ENCODE results near the gene TTLL12. TPM values are rescaled to one million over a fixed set of nuclear protein-coding genes. Genes with fewer than 3 reads are reported as not detected.

The TTLL12 gene
- total and polyA plus RNA-seq, 2 of the 8 experiments (the other 6 are each of a cell fraction or from before 2014, with no cell fraction given): 101 to 124 TPM

DNA sequence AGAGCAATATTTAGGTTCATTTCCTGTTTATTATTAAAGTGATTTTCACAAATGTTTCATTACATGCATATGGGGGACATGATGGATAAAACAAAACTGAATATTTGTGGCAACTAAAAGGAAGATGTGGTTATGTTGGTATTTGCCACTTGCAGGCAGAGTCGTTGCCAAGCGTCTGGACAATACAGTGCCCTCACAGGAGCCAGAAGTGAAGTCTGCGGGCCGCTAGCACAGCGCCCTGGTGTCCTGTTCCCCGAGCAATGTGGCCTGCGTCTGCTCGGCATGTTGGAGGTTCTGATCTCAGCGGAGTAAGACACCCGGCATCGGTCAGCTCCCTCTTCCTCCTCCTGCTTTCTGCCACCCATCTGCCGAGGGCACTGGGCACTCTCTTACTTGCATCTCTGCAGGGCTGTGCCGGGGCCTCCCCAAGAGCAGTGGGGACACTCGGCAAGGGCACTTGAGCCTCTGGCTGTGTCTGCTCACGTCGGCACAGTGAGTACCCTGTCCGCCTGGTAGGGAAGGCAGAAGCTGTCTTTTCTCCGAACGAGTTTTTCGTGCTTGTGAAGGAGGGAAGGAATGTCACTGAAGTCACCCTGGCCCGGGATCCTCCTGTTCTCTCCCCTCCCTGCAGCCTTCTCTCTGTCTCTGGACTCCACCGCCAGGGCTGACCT is 10.5 kb upstream of the TTLL12 start:
- H3K56ac ChIP-seq (replicated peaks; ENCODE audit: insufficient read length, low read depth, low read length): no peak overlapping the region
- no peak overlapping the region for H2BK12ac ChIP-seq (ENCODE audit: low read depth, low read length)
- ChIA-PET CTCF (ENCODE audit: partially characterized antibody) (interaction anchor here (0.7 to 2.5 kb wide), 4 partner anchors 9 to 30 kb away, joined by 3 to 17 read pairs (median 7); no protein-coding TSS in a partner anchor), POLR2A (ENCODE audit: partially characterized antibody) (interaction anchor here (0.7 to 2.5 kb wide), 3 partner anchors 10 to 13 kb away, joined by 3 to 14 read pairs (median 3); no protein-coding TSS in a partner anchor)
- no peak overlapping the region for H4K5ac ChIP-seq (ENCODE audit: insufficient read length, low read depth, low read length)
- DNase-seq (ENCODE audit: low read depth in 1 of 2, low spot score in 2 of 2) (no peak), FAIRE-seq (no peak)
- no peak overlapping the region for H2AFZ ChIP-seq (ENCODE audit: low read length)
- H4K20me1 ChIP-seq (replicated peaks in 1 of 2; ENCODE audit: control insufficient read depth in 1 of 2, insufficient read depth in 2 of 2, low read length in 2 of 2): no peaks in the 10 kb centered on the region
- H3K4me1 ChIP-seq (replicated peaks in 1 of 4; ENCODE audit: control insufficient read depth in 3 of 4, insufficient read depth in 4 of 4, low read length in 3 of 4): no peaks in the 10 kb centered on the region
- no peak overlapping the region for H2BK5ac ChIP-seq (ENCODE audit: low read depth, low read length)
- H3K18ac ChIP-seq (ENCODE audit: extremely low read depth, low read length): no peak overlapping the region
- H3K27ac ChIP-seq (ENCODE audit: low read depth, low read length): no peak overlapping the region
- no peak overlapping the region for H2BK20ac ChIP-seq (ENCODE audit: low read length)
- H3K4ac ChIP-seq (replicated peaks; ENCODE audit: insufficient read length, low read depth, low read length): no peak overlapping the region
- H4K91ac ChIP-seq (replicated peaks; ENCODE audit: insufficient read length, low read length): no peak overlapping the region
- H3K9ac ChIP-seq (replicated peaks in 1 of 4; ENCODE audit: extremely low read depth in 1 of 4, low read depth in 3 of 4, low read length in 3 of 4): no peak overlapping the region
- no peak overlapping the region for H3K14ac ChIP-seq (ENCODE audit: insufficient read length)
- WGBS, 2 experiments (ENCODE audit: extremely low coverage in 1 of 2, insufficient coverage in 1 of 2, insufficient read length in 1 of 2, insufficient replicate concordance in 2 of 2, low coverage in 1 of 2, low lambda C conversion rate in 2 of 2, missing lambda C conversion rate in 1 of 2): 88% methylated on average over 18 of the region's 22 CpGs; no CpG with 5 or more reads in 1 of the 2 experiments
- H4K8ac ChIP-seq (ENCODE audit: extremely low read depth, insufficient read depth, low read length): no peak overlapping the region
- no peaks in the 10 kb centered on the region for H3K27me3 ChIP-seq (replicated peaks in 1 of 4; ENCODE audit: control insufficient read depth in 3 of 4, extremely low read depth in 1 of 4, insufficient read depth in 3 of 4, low read length in 3 of 4)
- H3K79me2 ChIP-seq (ENCODE audit: control insufficient read depth in 1 of 2, insufficient read depth in 2 of 2, low read length in 2 of 2): no peaks in the 10 kb centered on the region
- H2BK120ac ChIP-seq (replicated peaks; ENCODE audit: low read depth, low read length): no peak overlapping the region
- no peak overlapping the region for H2AK5ac ChIP-seq (ENCODE audit: low read depth, low read length)
- no peak overlapping the region for H3K23ac ChIP-seq (ENCODE audit: insufficient read length)
- H3K36me3 ChIP-seq (ENCODE audit: control insufficient read depth in 2 of 4, insufficient read depth in 4 of 4, low read length in 3 of 4): no peaks in the 10 kb centered on the region
- no peak overlapping the region for H2BK15ac ChIP-seq (ENCODE audit: low read length)
- no peaks in the 10 kb centered on the region for H3K9me3 ChIP-seq (ENCODE audit: insufficient read depth in 2 of 2, low read depth in 1 of 2, low read length in 1 of 2)
- no peaks in the 10 kb centered on the region for H3K23me2 ChIP-seq (ENCODE audit: low read depth, low read length)
- no peak overlapping the region for H3K4me3 ChIP-seq (ENCODE audit: extremely low read depth in 1 of 4, insufficient read depth in 2 of 4, low read depth in 3 of 4, low read length in 4 of 4)
- no peaks in the 10 kb centered on the region for H3K79me1 ChIP-seq (ENCODE audit: low read depth, low read length)
- no peak overlapping the region for H3K4me2 ChIP-seq (ENCODE audit: insufficient read depth in 1 of 2, low read depth in 2 of 2, low read length in 2 of 2)
- TF ChIP-seq CHD1 (IDR thresholded peaks at IDR 0.05; ENCODE audit: low read depth, low read length) (no peak), HDAC2 (IDR thresholded peaks at IDR 0.05; ENCODE audit: borderline replicate concordance in 1 of 2, low read depth in 2 of 2, low read length in 2 of 2) (no peak)
